HepG2 (cell line): ENCODE data around the gene SIRT1. TPM values are rescaled to one million over a fixed set of nuclear protein-coding genes. Genes with fewer than 3 reads are reported as not detected.

Experiments
- ATAC-seq: fragments of 200-7000 bp; cut with Tn5 transposase; 3 replicates; pipeline ENCODE4 v1.9.1; 2020; ENCODE audit warnings: mild to moderate bottlenecking, moderate library complexity
- Bru-seq: library from RNA; stranded (reverse); fragments of 400-500 nt; gene quantifications from one replicate; lab custom pipeline; 2021; lab: Mats Ljungman, UMichigan
- BruChase-seq, 2 experiments: library from RNA; stranded (reverse); fragments of 400-500 nt; gene quantifications; one replicate each; lab custom pipeline; 2021; lab: Mats Ljungman, UMichigan
- BruUV-seq: library from RNA; stranded (reverse); fragments of 400-500 nt; replicated peaks from 2 replicates; lab custom pipeline; 2021; lab: Mats Ljungman, UMichigan
- CTCF ChIA-PET: fragments of 300-600 bp; formaldehyde crosslinking; extraction: SDS; loops from one replicate; lab custom pipeline; 2021; ENCODE audit warnings: low total read pairs, inconsistent platforms, low intra/inter-chr PET ratio; lab: Yijun Ruan, JAX
- POLR2A ChIA-PET: fragments of 350-600 bp; sonication (Branson Sonifier 250); formaldehyde crosslinking; loops from one replicate; lab custom pipeline; 2020; ENCODE audit warnings: antibody characterized with exemption, inconsistent platforms; lab: Yijun Ruan, JAX
- DNase-seq: peaks from one replicate; pipeline ENCODE4 v3.0.0-alpha.2; 2015; ENCODE audit warnings: low spot score
- FAIRE-seq: peaks from 3 replicates; lab custom pipeline; 2011; peaks lifted over from hg19 to GRCh38; lab: Jason Lieb, UNC
- H2AFZ ChIP-seq: one replicate; pipeline ENCODE4 v1.6.1; 2011; ENCODE audit warnings: low read length, inconsistent platforms
- H3K27ac ChIP-seq: fragments of 300-600 bp; 3 replicates; pipeline ENCODE4 v1.8.0; 2011; ENCODE audit warnings: mixed run types, mild to moderate bottlenecking, mixed read lengths, low read length, inconsistent platforms; ENCODE audit not compliant: insufficient read depth; ENCODE audit errors: extremely low read length
- H3K27me3 ChIP-seq, 2 experiments: fragments of 200-600 bp in 1 of 2; 2 replicates in 1 of 2; 3 replicates in 1 of 2; pipeline versions ENCODE4 v1.6.0 to v1.8.0; 2011; ENCODE audit warnings: low read length in 2 of 2, mild to moderate bottlenecking in 2 of 2, moderate library complexity in 2 of 2, inconsistent platforms in 1 of 2; ENCODE audit not compliant: insufficient read depth in 2 of 2, control insufficient read depth in 1 of 2
- H3K36me3 ChIP-seq, 2 experiments: fragments of 200-600 bp in 1 of 2; replicated peaks in 1 of 2; 2 replicates in 1 of 2; 3 replicates in 1 of 2; pipeline versions ENCODE4 v1.5.1 to v1.8.0; 2011; ENCODE audit warnings: low read length in 2 of 2, inconsistent platforms in 1 of 2; ENCODE audit not compliant: insufficient read depth in 2 of 2, control insufficient read depth in 1 of 2
- H3K4me1 ChIP-seq: 2 replicates; pipeline ENCODE4 v1.5.1; 2012; ENCODE audit warnings: low read length, inconsistent platforms; ENCODE audit not compliant: insufficient read depth
- H3K4me2 ChIP-seq: 2 replicates; pipeline ENCODE4 v1.6.0; 2011; ENCODE audit warnings: low read depth, low read length, inconsistent platforms
- H3K4me3 ChIP-seq, 3 experiments: fragments of 200-600 bp in 1 of 3; sonication (generic), shearing (Covaris generic) in 1 of 3; replicated peaks in 1 of 3; 2 replicates each; pipeline ENCODE4 v1.5.1; 2011 to 2016; ENCODE audit warnings: low read length in 3 of 3, inconsistent platforms in 2 of 3, low read depth in 2 of 3, mild to moderate bottlenecking in 2 of 3, control low read depth in 1 of 3, mixed read lengths in 1 of 3; ENCODE audit not compliant: insufficient read depth in 1 of 3
- H3K79me2 ChIP-seq: one replicate; pipeline ENCODE4 v1.6.1; 2011; ENCODE audit warnings: low read length, inconsistent platforms; ENCODE audit not compliant: insufficient read depth
- H3K9ac ChIP-seq: 2 replicates; pipeline ENCODE4 v1.6.0; 2011; ENCODE audit warnings: mild to moderate bottlenecking, low read depth, low read length, inconsistent platforms; ENCODE audit not compliant: insufficient read depth
- H3K9me3 ChIP-seq: 2 replicates; pipeline ENCODE4 v1.5.1; 2012; ENCODE audit warnings: mild to moderate bottlenecking, low read length
- H4K20me1 ChIP-seq: 2 replicates; pipeline ENCODE4 v1.6.0; 2011; ENCODE audit warnings: inconsistent platforms, mild to moderate bottlenecking, low read length, moderate library complexity; ENCODE audit not compliant: insufficient read depth
- CHD4 ChIP-seq: fragments of 200-600 bp; sonication (generic); IDR thresholded peaks from 2 replicates; pipeline ENCODE4 v1.7.0; 2017; ENCODE audit warnings: mild to moderate bottlenecking, low read length, borderline replicate concordance
- CREB3 ChIP-seq: sonication (generic); formaldehyde crosslinking; IDR thresholded peaks from 2 replicates; pipeline ENCODE4 v1.5.0; 2020; ENCODE audit warnings: missing genetic modification reagents
- FOXP1 ChIP-seq, 2 experiments: fragments of 450-650 bp in 1 of 2; IDR thresholded peaks; 2 replicates each; pipeline ENCODE4 v1.6.1; 2017 to 2018; ENCODE audit warnings: antibody characterized with exemption in 1 of 2
- GRHL1 ChIP-seq: sonication (generic); formaldehyde crosslinking; conservative IDR thresholded peaks from 2 replicates; pipeline ENCODE4 v1.8.0; 2022; ENCODE audit warnings: missing genetic modification reagents
- NFE2 ChIP-seq: sonication (generic); formaldehyde crosslinking; IDR thresholded peaks from 2 replicates; pipeline ENCODE4 v1.4.0; 2020; ENCODE audit warnings: missing genetic modification reagents
- SALL1 ChIP-seq: sonication (generic); formaldehyde crosslinking; IDR thresholded peaks from 2 replicates; pipeline ENCODE4 v1.8.0; 2022; ENCODE audit warnings: mild to moderate bottlenecking, missing genetic modification reagents
- SMC3 ChIP-seq: IDR thresholded peaks from 2 replicates; pipeline ENCODE4 v1.6.1; 2011; ENCODE audit warnings: low read length, improper control_type of control experiment
- TARDBP ChIP-seq: sonication (generic); formaldehyde crosslinking; IDR thresholded peaks from 2 replicates; pipeline ENCODE4 v1.8.0; 2022; ENCODE audit warnings: mild to moderate bottlenecking, missing genetic modification reagents
- ZKSCAN5 ChIP-seq: sonication (generic); formaldehyde crosslinking; IDR thresholded peaks from 2 replicates; pipeline ENCODE4 v1.5.1; 2020; ENCODE audit warnings: mild to moderate bottlenecking, missing genetic modification reagents
- ZNF317 ChIP-seq: sonication (generic); formaldehyde crosslinking; IDR thresholded peaks from 2 replicates; pipeline ENCODE4 v1.5.0; 2020; ENCODE audit warnings: mild to moderate bottlenecking, missing genetic modification reagents
- ZNF816 ChIP-seq: sonication (generic); formaldehyde crosslinking; IDR thresholded peaks from 2 replicates; pipeline ENCODE4 v1.8.0; 2022; ENCODE audit warnings: missing genetic modification reagents, mild to moderate bottlenecking, borderline replicate concordance
- WGBS: methylation state at CpG from one replicate; pipeline ENCODE4 v1.1.6; 2017; ENCODE audit warnings: low lambda C conversion rate; 5-methylcytosine and 5-hydroxymethylcytosine counted together
- in situ Hi-C: cut with HindIII; loops from 2 replicates; pipeline ENCODE4 v1.10.0; 2017; ENCODE audit warnings: low pct_unique_long_range_greater_than_20kb; ENCODE audit not compliant: extremely low pct_ligation_motif_present
- intact Hi-C: fragments of 100-400 bp; cut with micrococcal nuclease; formaldehyde crosslinking; loops from one replicate; pipeline ENCODE4 v1.10.0; 2022; ENCODE audit not compliant: unreplicated experiment
- long read RNA-seq, 2 experiments: library from RNA in 1 of 2; library from polyadenylated mRNA in 1 of 2; stranded (forward) in 1 of 2; unstranded in 1 of 2; transcript quantifications; one replicate each; pipeline ENCODE4 v2.0.0, GENCODE V29; 2019 to 2022
- polyA minus RNA-seq, 3 experiments: library from RNA; depleted of rRNA, polyadenylated mRNA; stranded (reverse); fragments of >200 nt; gene quantifications; 2 replicates each; pipeline ENCODE4 v1.2.3, GENCODE V29; 2011; ENCODE audit warnings: low replicate concordance in 1 of 3
- polyA plus RNA-seq, 8 experiments: library from polyadenylated mRNA; depleted of rRNA in 3 of 8; stranded (reverse) in 7 of 8; unstranded in 1 of 8; fragments of >200 nt; fragmentation: Illumina TruSeq in 4 of 8; extraction: Trizol in 4 of 8; gene quantifications; 2 replicates each; pipeline versions ENCODE4 v1.2.1 to v1.2.3, GENCODE V29; 2011 to 2016; ENCODE audit warnings: low read depth in 4 of 8, missing spikeins in 1 of 8, mixed read lengths in 1 of 8; ENCODE audit not compliant: insufficient read depth in 1 of 8
- total RNA-seq, 5 experiments: library from RNA; depleted of rRNA; stranded (reverse); fragments of >200 nt; fragmentation: Illumina TruSeq; extraction: Trizol; gene quantifications; 2 replicates each; pipeline ENCODE4 v1.2.3, GENCODE V29; 2016; ENCODE audit warnings: low read depth in 1 of 5
- TF ChIP-seq, protein P1 (sequence below): sonication (generic); formaldehyde crosslinking; conservative IDR thresholded peaks from 2 replicates; pipeline ENCODE4 v1.4.0; 2020; ENCODE audit warnings: missing genetic modification reagents

The SIRT1 gene
- total RNA-seq (2016; rRNA removed; fragmentation: Illumina TruSeq; extraction: Trizol) (10.2 and 16.6 TPM in 2 replicates), polyA plus RNA-seq (2011; rRNA removed) (7.5 and 9.4 TPM in 2 replicates), polyA minus RNA-seq (2011; rRNA and poly(A)+ RNA removed; ENCODE audit: low replicate concordance) (2.7 and 7.2 TPM in 2 replicates), Bru-seq, nascent RNA (percentile 84 among the genes with signal in this experiment), BruChase-seq, experiment 1, labeled RNA remaining after a 6-hour chase (percentile 80 among the genes with signal in this experiment), BruChase-seq, experiment 2, labeled RNA remaining after a 2-hour chase (percentile 83 among the genes with signal in this experiment)
- total RNA-seq (2016; cell fraction: cytosol; rRNA removed; fragmentation: Illumina TruSeq; extraction: Trizol; ENCODE audit: low read depth) = 2.2 and 4.1 TPM in 2 replicates
- total RNA-seq (2016; cell fraction: insoluble cytoplasmic fraction; rRNA removed; fragmentation: Illumina TruSeq; extraction: Trizol) = 10.3 and 15.9 TPM in 2 replicates
- 4.9 and 6.6 TPM in 2 replicates for total RNA-seq (2016; cell fraction: membrane; rRNA removed; fragmentation: Illumina TruSeq; extraction: Trizol)
- 10.6 and 12.4 TPM in 2 replicates for total RNA-seq (2016; cell fraction: nucleus; rRNA removed; fragmentation: Illumina TruSeq; extraction: Trizol)
- polyA plus RNA-seq (2011; cell fraction: cytosol; rRNA removed) = 3.4 and 5.3 TPM in 2 replicates
- polyA plus RNA-seq (2011; cell fraction: nucleus; rRNA removed) = 3.2 and 3.6 TPM in 2 replicates
- 10.6 and 11.9 TPM in 2 replicates for polyA plus RNA-seq (2012)
- 0.53 and 0.71 TPM in 2 replicates for polyA plus RNA-seq (2016; cell fraction: cytosol; fragmentation: Illumina TruSeq; extraction: Trizol; ENCODE audit: low read depth)
- polyA plus RNA-seq (2016; cell fraction: insoluble cytoplasmic fraction; fragmentation: Illumina TruSeq; extraction: Trizol; ENCODE audit: low read depth) = 16.9 and 17.4 TPM in 2 replicates
- 2.9 and 3.1 TPM in 2 replicates for polyA plus RNA-seq (2016; cell fraction: membrane; fragmentation: Illumina TruSeq; extraction: Trizol; ENCODE audit: low read depth)
- 12.2 and 12.6 TPM in 2 replicates for polyA plus RNA-seq (2016; cell fraction: nucleus; fragmentation: Illumina TruSeq; extraction: Trizol; ENCODE audit: insufficient read depth, low read depth)
- polyA minus RNA-seq (2011; cell fraction: cytosol; rRNA and poly(A)+ RNA removed) = 8.3 and 9.1 TPM in 2 replicates
- 10.7 and 12.6 TPM in 2 replicates for polyA minus RNA-seq (2011; cell fraction: nucleus; rRNA and poly(A)+ RNA removed)
- long read RNA-seq, experiment 1 = 0 reads
- long read RNA-seq, experiment 2, full-length matches to known transcripts = 1 of 13 reads
- long read RNA-seq, experiment 2, partial matches to known transcripts = 0 of 13 reads
- long read RNA-seq, experiment 2, other reads (novel, unspliced or antisense) = 12 of 13 reads

DNA sequence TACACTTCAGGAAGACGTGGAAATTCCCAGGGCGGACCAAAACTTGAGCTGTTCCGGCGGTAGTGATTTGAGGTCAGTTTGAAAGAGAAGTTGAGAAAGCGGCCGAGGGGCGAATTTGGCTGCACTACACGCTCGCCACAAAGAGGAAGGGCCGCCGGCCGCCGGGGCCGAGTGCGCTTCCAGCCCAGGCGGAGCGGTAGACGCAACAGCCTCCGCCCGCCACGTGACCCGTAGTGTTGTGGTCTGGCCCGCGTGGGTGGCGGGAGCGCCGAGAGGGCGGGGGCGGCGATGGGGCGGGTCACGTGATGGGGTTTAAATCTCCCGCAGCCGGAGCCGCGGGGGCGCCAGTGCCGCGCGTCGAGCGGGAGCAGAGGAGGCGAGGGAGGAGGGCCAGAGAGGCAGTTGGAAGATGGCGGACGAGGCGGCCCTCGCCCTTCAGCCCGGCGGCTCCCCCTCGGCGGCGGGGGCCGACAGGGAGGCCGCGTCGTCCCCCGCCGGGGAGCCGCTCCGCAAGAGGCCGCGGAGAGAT lies at the start of gene SIRT1:
Gene SIRT1 (plus strand): TSS at position 344 of the 529 bp plus-strand sequence. CDS start 66 bp downstream, at position 410.
- H3K36me3 ChIP-seq = peaks cover 3 to 10% of the 10 kb centered on the region in 2 experiments; a peak in 4 of 5 replicates
- ATAC-seq (peak; percentile 94), FAIRE-seq (no peak), DNase-seq (peak; percentile 88)
- in situ Hi-C loops = no loop called here
- CTCF ChIA-PET = no interaction called here
- H4K20me1 ChIP-seq = peaks cover 8% of the 10 kb centered on the region; the same call in 1 of the 2 replicates
- H3K27me3 ChIP-seq = no peaks in the 10 kb centered on the region; a peak in 1 of 5 replicates
- peak within 1 kb of the TSS; percentile 95 for H3K4me2 ChIP-seq
- BruUV-seq = no TSS peak
- intact Hi-C loops = no loop called here
- H3K4me1 ChIP-seq = peaks cover 41% of the 10 kb centered on the region
- POLR2A ChIA-PET = interaction anchor here (0.7 to 1.2 kb wide), 5 partner anchors 22 to 81 kb away, joined by 3 to 4 read pairs (median 3); no protein-coding TSS in a partner anchor
- peak within 1 kb of the TSS; percentile 76 to 100 (median 88) for H3K4me3 ChIP-seq
- H3K79me2 ChIP-seq = peaks cover 32% of the 10 kb centered on the region
- peak within 1 kb of the TSS; percentile 75 for H3K27ac ChIP-seq
- 0% methylated on average over 11 of the region's 62 CpGs for WGBS
- peak within 1 kb of the TSS; percentile 75 for H3K9ac ChIP-seq
- no peaks in the 10 kb centered on the region for H3K9me3 ChIP-seq
- peak within 1 kb of the TSS; percentile 98 for H2AFZ ChIP-seq
- peak; percentile 35; the same call in 1 of the 2 replicates for TF ChIP-seq ZNF317 (CRISPR knock-in tag)
- TF ChIP-seq ZKSCAN5 (CRISPR knock-in tag) = no peak
- TF ChIP-seq SALL1 (CRISPR knock-in tag) = peak; percentile 94
- TF ChIP-seq NFE2 (CRISPR knock-in tag) = no peak
- 0 out of 2 replicates have a peak, but pooled peaks have one; percentile 62 for TF ChIP-seq CREB3
- TF ChIP-seq TARDBP = peak; percentile 88
- TF ChIP-seq SMC3 = no peak
- no peak for TF ChIP-seq GRHL1 (CRISPR knock-in tag)
- TF ChIP-seq, protein P1, sequence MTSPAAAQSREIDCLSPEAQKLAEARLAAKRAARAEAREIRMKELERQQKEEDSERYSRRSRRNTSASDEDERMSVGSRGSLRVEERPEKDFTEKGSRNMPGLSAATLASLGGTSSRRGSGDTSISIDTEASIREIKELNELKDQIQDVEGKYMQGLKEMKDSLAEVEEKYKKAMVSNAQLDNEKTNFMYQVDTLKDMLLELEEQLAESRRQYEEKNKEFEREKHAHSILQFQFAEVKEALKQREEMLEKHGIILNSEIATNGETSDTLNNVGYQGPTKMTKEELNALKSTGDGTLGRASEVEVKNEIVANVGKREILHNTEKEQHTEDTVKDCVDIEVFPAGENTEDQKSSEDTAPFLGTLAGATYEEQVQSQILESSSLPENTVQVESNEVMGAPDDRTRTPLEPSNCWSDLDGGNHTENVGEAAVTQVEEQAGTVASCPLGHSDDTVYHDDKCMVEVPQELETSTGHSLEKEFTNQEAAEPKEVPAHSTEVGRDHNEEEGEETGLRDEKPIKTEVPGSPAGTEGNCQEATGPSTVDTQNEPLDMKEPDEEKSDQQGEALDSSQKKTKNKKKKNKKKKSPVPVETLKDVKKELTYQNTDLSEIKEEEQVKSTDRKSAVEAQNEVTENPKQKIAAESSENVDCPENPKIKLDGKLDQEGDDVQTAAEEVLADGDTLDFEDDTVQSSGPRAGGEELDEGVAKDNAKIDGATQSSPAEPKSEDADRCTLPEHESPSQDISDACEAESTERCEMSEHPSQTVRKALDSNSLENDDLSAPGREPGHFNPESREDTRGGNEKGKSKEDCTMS (CRISPR knock-in tag) = 0 out of 2 replicates have a peak, but pooled peaks have one; percentile 46
- no peak for TF ChIP-seq CHD4
- TF ChIP-seq ZNF816 = peak; percentile 88; the same call in 1 of the 2 replicates
- 0 out of 2 replicates have a peak, but pooled peaks have one; percentile 20 for TF ChIP-seq FOXP1 (IDR thresholded peaks at IDR 0.05)
- TF ChIP-seq FOXP1 (CRISPR knock-in tag; IDR thresholded peaks at IDR 0.05) = peak; percentile 74
